Measurements from ENCODE around the gene MOCS1. TPM values are rescaled to one million over a fixed set of nuclear protein-coding genes. Genes with fewer than 3 reads are reported as not detected.

MOCS1 gene
- total RNA-seq, 1 donor from 2014 or later, result 9.9 TPM

GRCh38 chr6:39925191-39925930, 8.9 kb downstream of the MOCS1 start:
- H3K27me3 Mint-ChIP-seq (ENCODE audit: unreplicated experiment), result peaks cover 7% of the 10 kb centered on the region
- TF ChIP-seq CTCF (IDR thresholded peaks at IDR 0.05; ENCODE audit: partially characterized antibody, unreplicated experiment), result no peak
- H3K27ac Mint-ChIP-seq (ENCODE audit: unreplicated experiment), result no peak overlapping the region
- no peak for DNase-seq
- H3K36me3 Mint-ChIP-seq (ENCODE audit: unreplicated experiment), result peaks cover 4% of the 10 kb centered on the region
- no peak overlapping the region for H3K4me3 Mint-ChIP-seq (ENCODE audit: unreplicated experiment)
- no peaks in the 10 kb centered on the region for H3K4me1 Mint-ChIP-seq (ENCODE audit: low read depth, unreplicated experiment)
- no peaks in the 10 kb centered on the region for H3K9me3 Mint-ChIP-seq (ENCODE audit: unreplicated experiment)

- no peak for DNase-seq
- H3K27ac Mint-ChIP-seq (ENCODE audit: unreplicated experiment), result no peak overlapping the region
Observed at GRCh38 chr6:39924283-39924682, 10.0 kb downstream of the MOCS1 start.

GRCh38 chr6:39923861-39924260, 10.4 kb downstream of the MOCS1 start:
- Mint-ChIP-seq H3K9me3 (ENCODE audit: unreplicated experiment) (no peaks in the 10 kb centered on the region), H3K4me3 (ENCODE audit: unreplicated experiment) (no peak overlapping the region), H3K4me1 (ENCODE audit: low read depth, unreplicated experiment) (no peaks in the 10 kb centered on the region), H3K27ac (ENCODE audit: unreplicated experiment) (no peak overlapping the region), H3K36me3 (ENCODE audit: unreplicated experiment) (peaks cover 4% of the 10 kb centered on the region), H3K27me3 (ENCODE audit: unreplicated experiment) (peaks cover 7% of the 10 kb centered on the region)
- no peak for DNase-seq
- no peak for TF ChIP-seq CTCF (IDR thresholded peaks at IDR 0.05; ENCODE audit: partially characterized antibody, unreplicated experiment)

More at GRCh38 chr6:39924283-39924682, 10.0 kb downstream of the MOCS1 start:
- H3K36me3 Mint-ChIP-seq (ENCODE audit: unreplicated experiment), result peaks cover 4% of the 10 kb centered on the region
- no peak for TF ChIP-seq CTCF (IDR thresholded peaks at IDR 0.05; ENCODE audit: partially characterized antibody, unreplicated experiment)
- no peaks in the 10 kb centered on the region for H3K4me1 Mint-ChIP-seq (ENCODE audit: low read depth, unreplicated experiment)
- peaks cover 7% of the 10 kb centered on the region for H3K27me3 Mint-ChIP-seq (ENCODE audit: unreplicated experiment)
- H3K4me3 Mint-ChIP-seq (ENCODE audit: unreplicated experiment), result no peak overlapping the region
- no peaks in the 10 kb centered on the region for H3K9me3 Mint-ChIP-seq (ENCODE audit: unreplicated experiment)

GRCh38 chr6:39923394-39923793, 10.9 kb downstream of the MOCS1 start:
- no peak overlapping the region for H3K27ac Mint-ChIP-seq (ENCODE audit: unreplicated experiment)
- H3K4me3 Mint-ChIP-seq (ENCODE audit: unreplicated experiment), result no peak overlapping the region
- TF ChIP-seq CTCF (IDR thresholded peaks at IDR 0.05; ENCODE audit: partially characterized antibody, unreplicated experiment), result no peak
- H3K4me1 Mint-ChIP-seq (ENCODE audit: low read depth, unreplicated experiment), result no peaks in the 10 kb centered on the region
- DNase-seq, result no peak
- peaks cover 4% of the 10 kb centered on the region for H3K36me3 Mint-ChIP-seq (ENCODE audit: unreplicated experiment)
- H3K9me3 Mint-ChIP-seq (ENCODE audit: unreplicated experiment), result no peaks in the 10 kb centered on the region
- H3K27me3 Mint-ChIP-seq (ENCODE audit: unreplicated experiment), result peaks cover 5% of the 10 kb centered on the region

GRCh38 chr6:39922821-39923220, 11.4 kb downstream of the MOCS1 start:
- H3K9me3 Mint-ChIP-seq (ENCODE audit: unreplicated experiment), result no peaks in the 10 kb centered on the region
- peaks cover 5% of the 10 kb centered on the region for H3K27me3 Mint-ChIP-seq (ENCODE audit: unreplicated experiment)
- H3K4me3 Mint-ChIP-seq (ENCODE audit: unreplicated experiment), result no peak overlapping the region
- H3K27ac Mint-ChIP-seq (ENCODE audit: unreplicated experiment), result no peak overlapping the region
- H3K36me3 Mint-ChIP-seq (ENCODE audit: unreplicated experiment), result peaks cover 4% of the 10 kb centered on the region
- H3K4me1 Mint-ChIP-seq (ENCODE audit: low read depth, unreplicated experiment), result no peaks in the 10 kb centered on the region
- DNase-seq, result no peak
- TF ChIP-seq CTCF (IDR thresholded peaks at IDR 0.05; ENCODE audit: partially characterized antibody, unreplicated experiment), result no peak
